HepG2 (cell line): ENCODE measurements around the gene TTC31. TPM values are rescaled to one million over a fixed set of nuclear protein-coding genes. Genes with fewer than 3 reads are reported as not detected.

ENCODE experiments used
- AHDC1 ChIP-seq: sonication (generic); formaldehyde crosslinking; IDR thresholded peaks from 2 replicates; pipeline ENCODE4 v1.5.1; 2020; ENCODE audit warnings: mild to moderate bottlenecking, missing genetic modification reagents, borderline replicate concordance
- HNRNPLL ChIP-seq: fragments of 200-400 bp; formaldehyde crosslinking; IDR thresholded peaks from 2 replicates; pipeline ENCODE4 v1.6.1; 2017; ENCODE audit warnings: mild to moderate bottlenecking, low read depth, low read length; ENCODE audit not compliant: poor library complexity, severe bottlenecking
- MIXL1 ChIP-seq: IDR thresholded peaks from 2 replicates; pipeline ENCODE4 v1.6.1; 2016
- ZNF274 ChIP-seq: sonication (generic); formaldehyde crosslinking; IDR thresholded peaks from 2 replicates; pipeline ENCODE4 v1.5.1; 2020; ENCODE audit warnings: mild to moderate bottlenecking, missing genetic modification reagents
- ZNF460 ChIP-seq: sonication (generic); formaldehyde crosslinking; IDR thresholded peaks from 2 replicates; pipeline ENCODE4 v1.5.1; 2020; ENCODE audit warnings: missing genetic modification reagents, mild to moderate bottlenecking, borderline replicate concordance
- ZNF839 ChIP-seq: sonication (generic); formaldehyde crosslinking; IDR thresholded peaks from 2 replicates; pipeline ENCODE4 v1.4.0; 2020; ENCODE audit warnings: missing genetic modification reagents, mild to moderate bottlenecking, borderline replicate concordance
- ZXDC ChIP-seq: sonication (generic); formaldehyde crosslinking; IDR thresholded peaks from 2 replicates; pipeline ENCODE4 v1.5.0; 2020; ENCODE audit warnings: mild to moderate bottlenecking, missing genetic modification reagents
- polyA plus RNA-seq, 8 experiments: library from polyadenylated mRNA; depleted of rRNA in 3 of 8; stranded (reverse) in 7 of 8; unstranded in 1 of 8; fragments of >200 nt; fragmentation: Illumina TruSeq in 4 of 8; extraction: Trizol in 4 of 8; gene quantifications; 2 replicates each; pipeline versions ENCODE4 v1.2.1 to v1.2.3, GENCODE V29; 2011 to 2016; ENCODE audit warnings: low read depth in 4 of 8, missing spikeins in 1 of 8, mixed read lengths in 1 of 8; ENCODE audit not compliant: insufficient read depth in 1 of 8
- total RNA-seq, 5 experiments: library from RNA; depleted of rRNA; stranded (reverse); fragments of >200 nt; fragmentation: Illumina TruSeq; extraction: Trizol; gene quantifications; 2 replicates each; pipeline ENCODE4 v1.2.3, GENCODE V29; 2016; ENCODE audit warnings: low read depth in 1 of 5
- TF ChIP-seq, protein P1 (sequence below), 2 experiments: sonication (generic) in 1 of 2; formaldehyde crosslinking in 1 of 2; IDR thresholded peaks; 2 replicates each; pipeline versions ENCODE4 v1.4.0 to v1.6.1; 2016 to 2020; ENCODE audit warnings: borderline replicate concordance in 1 of 2, low read depth in 1 of 2, mild to moderate bottlenecking in 1 of 2, missing genetic modification reagents in 1 of 2
- TF ChIP-seq, protein P2 (sequence below): sonication (generic); formaldehyde crosslinking; IDR thresholded peaks from 2 replicates; pipeline ENCODE4 v1.4.0; 2020; ENCODE audit warnings: missing genetic modification reagents
- TF ChIP-seq, protein P3 (sequence below), 2 experiments: sonication (generic) in 1 of 2; formaldehyde crosslinking in 1 of 2; IDR thresholded peaks; 2 replicates each; pipeline versions ENCODE4 v1.4.0 to v1.6.1; 2018 to 2020; ENCODE audit warnings: missing genetic modification reagents in 2 of 2, borderline replicate concordance in 1 of 2, low read depth in 1 of 2, mild to moderate bottlenecking in 1 of 2, missing biosample characterization in 1 of 2

Gene TTC31
- total and polyA plus RNA-seq, 2 of the 13 experiments (the other 11 are each of a cell fraction or from before 2014, with no cell fraction given): 28.3 to 39.5 TPM

- TF ChIP-seq AHDC1 (CRISPR knock-in tag) (peak; percentile 8; the same call in 1 of the 2 replicates), MIXL1 (CRISPR knock-in tag) (no peak), ZXDC (CRISPR knock-in tag) (peak; percentile 53; the same call in 1 of the 2 replicates), HNRNPLL (no peak), ZNF839 (CRISPR knock-in tag) (no peak), ZNF274 (CRISPR knock-in tag) (peak; percentile 9; the same call in 1 of the 2 replicates), ZNF460 (no peak)
- TF ChIP-seq, protein P1, sequence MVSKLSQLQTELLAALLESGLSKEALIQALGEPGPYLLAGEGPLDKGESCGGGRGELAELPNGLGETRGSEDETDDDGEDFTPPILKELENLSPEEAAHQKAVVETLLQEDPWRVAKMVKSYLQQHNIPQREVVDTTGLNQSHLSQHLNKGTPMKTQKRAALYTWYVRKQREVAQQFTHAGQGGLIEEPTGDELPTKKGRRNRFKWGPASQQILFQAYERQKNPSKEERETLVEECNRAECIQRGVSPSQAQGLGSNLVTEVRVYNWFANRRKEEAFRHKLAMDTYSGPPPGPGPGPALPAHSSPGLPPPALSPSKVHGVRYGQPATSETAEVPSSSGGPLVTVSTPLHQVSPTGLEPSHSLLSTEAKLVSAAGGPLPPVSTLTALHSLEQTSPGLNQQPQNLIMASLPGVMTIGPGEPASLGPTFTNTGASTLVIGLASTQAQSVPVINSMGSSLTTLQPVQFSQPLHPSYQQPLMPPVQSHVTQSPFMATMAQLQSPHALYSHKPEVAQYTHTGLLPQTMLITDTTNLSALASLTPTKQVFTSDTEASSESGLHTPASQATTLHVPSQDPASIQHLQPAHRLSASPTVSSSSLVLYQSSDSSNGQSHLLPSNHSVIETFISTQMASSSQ (IDR thresholded peaks at IDR 0.05; ENCODE audit: low read depth): no peak
- TF ChIP-seq, protein P1 (CRISPR knock-in tag; IDR thresholded peaks at IDR 0.05; ENCODE audit: borderline replicate concordance): no peak
- TF ChIP-seq, protein P2, sequence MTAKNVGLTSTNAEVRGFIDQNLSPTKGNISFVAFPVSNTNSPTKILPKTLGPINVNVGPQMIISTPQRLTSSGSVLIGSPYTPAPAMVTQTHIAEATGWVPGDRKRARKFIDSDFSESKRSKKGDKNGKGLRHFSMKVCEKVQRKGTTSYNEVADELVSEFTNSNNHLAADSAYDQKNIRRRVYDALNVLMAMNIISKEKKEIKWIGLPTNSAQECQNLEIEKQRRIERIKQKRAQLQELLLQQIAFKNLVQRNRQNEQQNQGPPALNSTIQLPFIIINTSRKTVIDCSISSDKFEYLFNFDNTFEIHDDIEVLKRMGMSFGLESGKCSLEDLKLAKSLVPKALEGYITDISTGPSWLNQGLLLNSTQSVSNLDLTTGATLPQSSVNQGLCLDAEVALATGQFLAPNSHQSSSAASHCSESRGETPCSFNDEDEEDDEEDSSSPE (CRISPR knock-in tag): no peak
- TF ChIP-seq, protein P3, sequence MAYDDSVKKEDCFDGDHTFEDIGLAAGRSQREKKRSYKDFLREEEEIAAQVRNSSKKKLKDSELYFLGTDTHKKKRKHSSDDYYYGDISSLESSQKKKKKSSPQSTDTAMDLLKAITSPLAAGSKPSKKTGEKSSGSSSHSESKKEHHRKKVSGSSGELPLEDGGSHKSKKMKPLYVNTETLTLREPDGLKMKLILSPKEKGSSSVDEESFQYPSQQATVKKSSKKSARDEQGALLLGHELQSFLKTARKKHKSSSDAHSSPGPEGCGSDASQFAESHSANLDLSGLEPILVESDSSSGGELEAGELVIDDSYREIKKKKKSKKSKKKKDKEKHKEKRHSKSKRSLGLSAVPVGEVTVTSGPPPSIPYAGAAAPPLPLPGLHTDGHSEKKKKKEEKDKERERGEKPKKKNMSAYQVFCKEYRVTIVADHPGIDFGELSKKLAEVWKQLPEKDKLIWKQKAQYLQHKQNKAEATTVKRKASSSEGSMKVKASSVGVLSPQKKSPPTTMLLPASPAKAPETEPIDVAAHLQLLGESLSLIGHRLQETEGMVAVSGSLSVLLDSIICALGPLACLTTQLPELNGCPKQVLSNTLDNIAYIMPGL (CRISPR knock-in tag; IDR thresholded peaks at IDR 0.05; ENCODE audit: borderline replicate concordance in 1 of 2, low read depth in 1 of 2): no peak
These were observed 25.7 kb upstream of the TTC31 start (continued) for GRCh38 chr2:74457129-74457548.
